H1 (cell line): Measurements from ENCODE around the gene NELFE. TPM values are rescaled to one million over a fixed set of nuclear protein-coding genes. Genes with fewer than 3 reads are reported as not detected.

ENCODE experiments used
- ATF3 ChIP-seq: IDR thresholded peaks from 2 replicates; pipeline ENCODE4 v1.6.1; 2011; ENCODE audit warnings: low read depth, mild to moderate bottlenecking, low read length; ENCODE audit not compliant: insufficient read depth
- CHD7 ChIP-seq: fragments of 300-600 bp; sonication (generic); IDR thresholded peaks from 2 replicates; pipeline ENCODE4 v1.7.1; 2012; ENCODE audit warnings: low read length, moderate library complexity, mild to moderate bottlenecking, inconsistent platforms; ENCODE audit not compliant: insufficient replicate concordance
- HDAC2 ChIP-seq, 2 experiments: fragments of 300-600 bp in 1 of 2; sonication (generic) in 1 of 2; IDR thresholded peaks; 2 replicates each; pipeline ENCODE4 v1.6.1; 2011 to 2012; ENCODE audit warnings: low read depth in 2 of 2, low read length in 2 of 2, mild to moderate bottlenecking in 2 of 2, moderate library complexity in 2 of 2, borderline replicate concordance in 1 of 2, inconsistent platforms in 1 of 2
- JUND ChIP-seq: IDR thresholded peaks from 2 replicates; pipeline ENCODE4 v1.6.1; 2011; ENCODE audit warnings: mild to moderate bottlenecking, improper control_type of control experiment, low read length
- KDM5A ChIP-seq: fragments of 200-600 bp; IDR thresholded peaks from 2 replicates; pipeline ENCODE4 v1.7.1; 2012; ENCODE audit warnings: mild to moderate bottlenecking, low read length, inconsistent platforms, mixed read lengths
- MAX ChIP-seq: IDR thresholded peaks from 2 replicates; pipeline ENCODE4 v1.6.1; 2012; ENCODE audit warnings: inconsistent platforms
- POLR2A ChIP-seq, 2 experiments: IDR thresholded peaks; 1 replicate in 1 of 2; 2 replicates in 1 of 2; pipeline ENCODE4 v1.6.1; 2011; ENCODE audit warnings: low read depth in 2 of 2, low read length in 2 of 2, mild to moderate bottlenecking in 2 of 2; ENCODE audit errors: control extremely low read depth in 1 of 2
- SIN3A ChIP-seq, 2 experiments: IDR thresholded peaks in 1 of 2; conservative IDR thresholded peaks in 1 of 2; 2 replicates each; pipeline ENCODE4 v1.6.1; 2011 to 2012; ENCODE audit warnings: low read length in 2 of 2, improper control_type of control experiment in 1 of 2, low read depth in 1 of 2, mild to moderate bottlenecking in 1 of 2
- SIX5 ChIP-seq: IDR thresholded peaks from 2 replicates; pipeline ENCODE4 v1.6.1; 2011; ENCODE audit warnings: mild to moderate bottlenecking, low read depth, low read length
- SP4 ChIP-seq: IDR thresholded peaks from 2 replicates; pipeline ENCODE4 v1.6.1; 2012; ENCODE audit warnings: low read length, inconsistent platforms
- ZNF274 ChIP-seq: IDR thresholded peaks from 2 replicates; pipeline ENCODE4 v1.7.0; 2012; ENCODE audit warnings: low read length, borderline replicate concordance; ENCODE audit errors: extremely low read depth
- polyA plus RNA-seq, 7 experiments: library from polyadenylated mRNA; depleted of rRNA in 3 of 7; stranded (reverse) in 5 of 7; unstranded in 2 of 7; fragments of >200 nt in 5 of 7; fragments of 200-250 nt in 2 of 7; gene quantifications; 1 replicate in 5 of 7; 2 replicates in 1 of 7; 4 replicates in 1 of 7; pipeline versions ENCODE4 v1.2.1 to v1.2.3, GENCODE V29; 2011 to 2013; ENCODE audit warnings: missing spikeins in 2 of 7, mixed read lengths in 2 of 7
- total RNA-seq: library from RNA; stranded (reverse); fragmentation: NEBNext Ultra II Directional; extraction: Animal tissue kit (Norgen Biotek cat#: 25700); gene quantifications from 2 replicates; pipeline ENCODE4 v1.2.1, GENCODE V29; 2021

The NELFE gene
- total and polyA plus RNA-seq, 2 of the 8 experiments (the other 6 are each of a cell fraction or from before 2014, with no cell fraction given): 49.2 to 71.5 TPM

GRCh38 chr6:31946370-31946885 lies 12.3 kb downstream of the NELFE start (continued):
- no peak for TF ChIP-seq CHD7
- TF ChIP-seq SP4: no peak
- no peak for TF ChIP-seq KDM5A
- no peak for TF ChIP-seq ATF3
- no peak for TF ChIP-seq SIX5
- TF ChIP-seq SIN3A (conservative IDR thresholded peaks at IDR 0.05 in 1 of 2, IDR thresholded peaks at IDR 0.05 in 1 of 2; ENCODE audit: low read depth in 1 of 2, low read length in 2 of 2): no peak
- TF ChIP-seq HDAC2 (IDR thresholded peaks at IDR 0.05; ENCODE audit: borderline replicate concordance in 1 of 2, low read depth in 2 of 2, low read length in 2 of 2): no peak
- no peak for TF ChIP-seq MAX
- no peak for TF ChIP-seq JUND
- no peak for TF ChIP-seq ZNF274
- no peak for TF ChIP-seq POLR2A (IDR thresholded peaks at IDR 0.05; ENCODE audit: control extremely low read depth in 1 of 2, low read depth in 2 of 2, low read length in 2 of 2)
